Stimulated activated CD8-positive, alpha-beta memory T cell treated with anti-CD3 and anti-CD28 coated beads, Interleukin-12 subunit alpha, Interleukin-12 subunit beta, amount 100 ng/mL, for 24 hours (primary cell): ENCODE data around the gene IL9.
"Not testable (repeated sequence)": the region's sequence is repeated elsewhere in the genome, so short reads cannot be mapped to it uniquely, and the experiment has no call there.

Source experiments
- DNase-seq: peaks from one replicate; pipeline ENCODE4 v3.0.0-alpha.2; 2020; ENCODE audit errors: extremely low read depth

Gene IL9

GRCh38 chr5:135867599-135867998 lies 28.0 kb downstream of the IL9 start:
- no peak for DNase-seq

- no peak for DNase-seq
Measured at GRCh38 chr5:135866016-135866415, 29.6 kb downstream of the IL9 start.

- no peak for DNase-seq
Measured at GRCh38 chr5:135864503-135865435, 30.9 kb downstream of the IL9 start.

DNA sequence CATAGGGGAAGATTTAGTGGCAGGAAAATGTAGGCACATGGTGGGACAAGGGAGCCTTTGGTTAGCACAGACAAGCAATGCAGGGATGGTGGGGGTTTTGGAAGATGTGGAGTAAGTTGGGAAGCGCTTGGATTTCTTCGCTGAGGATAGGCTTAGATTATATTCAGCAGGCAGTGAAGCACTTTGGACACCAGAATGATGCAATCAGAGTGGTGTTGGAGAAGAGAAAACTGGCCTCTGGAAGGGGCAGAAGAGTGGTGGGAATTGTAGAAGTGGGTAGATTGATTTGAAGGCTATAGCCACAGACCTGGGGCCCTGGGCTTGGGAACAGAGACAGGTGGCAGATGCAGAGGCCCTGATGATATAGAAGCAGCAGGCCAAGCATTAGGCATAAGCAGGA lies 32.9 kb downstream of the IL9 start:
- DNase-seq, result no peak

GRCh38 chr5:135862086-135862485 lies 33.6 kb downstream of the IL9 start:
- DNase-seq, result no peak

- no peak for DNase-seq
Measured at GRCh38 chr5:135861641-135862040, 34.0 kb downstream of the IL9 start.

DNA sequence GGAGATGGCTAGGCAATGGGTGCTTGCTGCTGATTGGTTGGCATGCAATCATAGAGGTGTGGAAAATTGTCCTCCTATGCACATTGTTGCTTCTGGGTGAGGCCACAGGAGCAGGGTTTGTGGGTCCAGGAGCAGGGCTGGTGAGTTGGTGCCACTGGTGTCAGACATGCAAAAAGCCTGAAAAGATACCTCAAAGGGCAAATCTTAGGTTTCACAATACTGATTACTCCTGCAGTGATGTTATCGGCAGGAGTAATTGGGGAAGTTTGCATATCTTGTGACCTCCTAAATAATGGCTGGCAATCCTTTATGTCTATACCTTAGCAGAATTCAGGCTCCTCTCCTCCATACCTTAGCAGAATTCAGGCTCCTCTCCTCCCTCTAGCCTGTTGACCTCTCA lies 36.0 kb downstream of the IL9 start:
- no peak for DNase-seq

DNA sequence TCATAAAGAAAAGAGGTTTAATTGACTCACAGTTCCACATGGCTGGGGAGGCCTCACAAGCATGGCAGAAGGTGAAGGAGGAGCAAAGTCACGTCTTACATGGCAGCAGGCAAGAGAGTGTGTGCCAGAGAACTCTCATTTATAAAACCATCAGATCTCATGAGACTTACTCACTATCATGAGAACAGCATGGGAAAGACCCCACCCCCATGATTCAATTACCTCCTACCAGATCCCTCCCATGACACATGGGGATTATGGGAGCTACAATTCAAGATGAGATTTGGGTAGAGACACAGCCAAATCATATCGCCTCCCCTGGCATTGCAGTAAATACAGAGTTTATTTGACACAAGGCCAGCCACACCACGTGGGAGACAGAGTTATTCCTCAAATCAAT lies 36.5 kb downstream of the IL9 start:
- not testable (repeated sequence) for DNase-seq

DNA sequence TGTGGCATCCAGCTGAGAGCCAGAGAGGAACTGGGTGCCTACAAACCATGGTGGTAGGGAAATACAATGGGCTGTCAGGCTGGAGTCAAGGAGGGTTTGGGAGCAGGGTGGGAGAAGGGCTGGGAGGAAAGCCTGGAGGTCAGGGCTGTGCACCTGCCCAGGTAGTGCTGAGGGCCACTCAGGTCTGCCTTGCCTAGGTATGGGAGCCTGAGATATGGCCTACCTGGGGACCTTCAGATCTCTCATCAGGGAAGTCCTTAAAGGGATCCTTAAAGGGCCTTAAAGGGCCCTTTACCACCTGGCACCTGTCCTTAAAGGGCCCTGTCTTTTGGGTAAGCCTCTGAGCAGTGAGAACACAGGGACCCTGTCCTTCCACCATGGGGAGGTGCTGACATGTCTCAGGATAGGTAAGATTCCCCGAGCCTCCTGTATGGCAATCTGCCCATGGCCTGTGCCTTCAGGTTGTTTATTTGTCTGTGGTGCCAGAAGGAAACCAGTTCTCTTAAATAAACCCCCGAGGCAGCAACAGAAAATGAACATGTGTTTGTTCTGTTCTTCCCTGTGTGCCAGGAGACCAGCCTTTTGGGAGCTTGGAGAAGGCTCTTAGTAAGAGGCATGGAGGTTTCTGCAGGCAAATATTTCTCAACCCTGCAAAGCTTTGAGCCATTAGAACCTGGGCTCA lies 37.9 kb downstream of the IL9 start:
- DNase-seq, result no peak

GRCh38 chr5:135851915-135852845 lies 43.5 kb downstream of the IL9 start:
- no peak for DNase-seq

- DNase-seq, result no peak
Measured at GRCh38 chr5:135851186-135851914, 44.3 kb downstream of the IL9 start.

DNA sequence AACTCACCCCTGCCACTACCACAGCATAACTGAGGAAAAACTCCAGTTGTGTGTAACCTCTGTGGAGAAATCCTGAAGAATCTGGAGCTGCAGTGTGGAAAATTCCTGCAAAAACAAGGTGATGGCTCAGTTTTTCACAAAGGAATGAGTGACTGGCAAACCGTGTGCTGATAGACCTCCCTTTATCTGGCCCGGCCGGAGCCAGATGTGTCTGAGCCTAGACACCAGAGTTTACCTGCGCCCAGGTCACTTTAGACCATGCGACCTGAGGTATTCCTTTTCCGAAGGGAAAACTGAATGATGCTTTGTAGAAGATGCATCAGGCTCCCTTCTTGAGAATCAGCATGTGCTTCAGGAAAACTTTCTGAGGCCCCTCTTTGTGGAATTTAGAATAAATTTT lies 45.0 kb downstream of the IL9 start:
- DNase-seq, result no peak

DNA sequence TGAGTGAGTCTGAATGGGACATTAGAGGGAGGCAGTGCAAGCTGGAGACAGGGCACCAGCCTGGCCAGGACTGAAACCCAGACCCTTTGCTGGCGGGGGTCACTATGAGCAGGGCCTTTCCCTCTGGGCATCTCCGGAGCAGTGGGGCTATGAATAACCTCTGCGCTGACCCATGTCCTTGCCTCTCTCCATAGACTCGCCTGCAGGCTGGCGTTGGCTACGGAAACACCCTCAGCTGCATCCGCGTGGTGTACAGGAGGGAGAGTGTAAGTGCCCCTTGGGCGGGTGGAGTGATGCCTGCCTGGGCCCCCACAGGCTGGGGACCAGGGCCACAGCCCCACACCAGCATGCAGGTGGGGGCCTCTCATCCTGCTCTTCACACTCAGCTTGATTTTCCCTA lies 45.4 kb downstream of the IL9 start:
- no peak for DNase-seq

DNA sequence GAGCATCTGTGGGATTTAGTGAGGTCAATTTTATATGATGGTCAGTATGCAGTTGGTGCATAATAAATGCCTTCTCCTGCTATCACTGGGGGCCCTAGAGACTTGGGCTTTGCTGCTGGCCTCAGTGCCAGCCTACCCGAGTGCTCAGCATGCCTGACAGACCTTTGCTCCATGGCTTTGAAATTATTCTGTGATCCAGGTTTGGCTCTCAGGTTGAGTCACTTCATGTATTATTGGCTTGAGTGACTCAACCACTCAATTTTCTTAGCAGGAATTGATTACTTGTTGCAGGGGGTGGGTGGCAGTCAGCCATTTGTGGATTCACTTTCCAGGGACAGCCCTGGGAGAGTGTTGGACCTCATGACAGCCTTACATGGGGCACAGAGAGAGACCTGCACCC lies 47.7 kb downstream of the IL9 start:
- DNase-seq, result no peak

DNA sequence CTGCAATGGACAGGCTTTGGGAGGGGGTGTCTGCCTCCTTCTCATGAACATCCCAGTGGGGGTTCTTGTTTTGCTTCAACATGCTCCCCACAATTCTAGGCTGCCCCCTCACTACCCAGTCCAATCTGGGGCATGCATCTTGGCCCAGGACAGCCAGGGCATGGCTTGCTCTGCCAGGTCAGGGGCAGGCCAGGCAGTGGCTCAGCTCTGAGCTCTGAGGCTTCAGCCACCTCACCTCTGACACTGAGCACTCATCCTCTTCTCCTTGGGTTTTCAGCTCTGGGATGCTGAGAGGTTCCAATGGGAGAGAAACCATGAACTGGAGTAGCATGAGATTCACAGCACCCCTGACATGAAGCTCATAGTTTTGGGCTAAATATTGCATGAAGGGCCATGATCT lies 49.3 kb downstream of the IL9 start:
- DNase-seq, result no peak

- DNase-seq, result no peak
Measured at GRCh38 chr5:135843571-135844337, 51.9 kb downstream of the IL9 start.

DNA sequence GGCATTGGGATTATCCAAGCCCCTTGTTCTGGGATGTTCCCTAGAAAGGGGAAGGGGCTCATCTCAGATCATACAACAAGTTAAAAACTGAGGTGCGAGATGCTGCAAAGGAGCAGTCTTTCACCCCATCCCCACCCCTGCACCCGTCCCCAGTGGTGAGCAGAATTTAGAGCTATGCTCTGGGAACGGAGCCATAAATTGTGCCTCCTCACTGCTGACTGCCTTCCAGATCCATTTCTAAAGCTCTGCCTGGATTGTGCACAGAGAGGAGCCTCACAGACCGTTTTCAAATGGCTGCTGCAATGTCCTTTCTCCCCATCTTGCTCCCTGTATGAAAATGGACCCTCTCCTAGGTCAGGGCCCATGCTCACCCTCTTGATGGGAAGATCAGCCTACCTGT lies 52.9 kb downstream of the IL9 start:
- no peak for DNase-seq
